B cell (primary cell): ENCODE measurements around the gene RCAN1.

Experiments
- EZH2 ChIP-seq: IDR thresholded peaks from 2 replicates; pipeline ENCODE4 v1.6.1; 2012; ENCODE audit warnings: borderline replicate concordance, low read depth, mild to moderate bottlenecking, moderate library complexity, low read length; ENCODE audit not compliant: insufficient read depth, poor library complexity, severe bottlenecking
- TF ChIP-seq, protein P1 (sequence below): fragments of 200-600 bp; IDR thresholded peaks from one replicate; pipeline ENCODE4 v1.8.0; 2022; ENCODE audit warnings: antibody characterized with exemption, mild to moderate bottlenecking

DNA sequence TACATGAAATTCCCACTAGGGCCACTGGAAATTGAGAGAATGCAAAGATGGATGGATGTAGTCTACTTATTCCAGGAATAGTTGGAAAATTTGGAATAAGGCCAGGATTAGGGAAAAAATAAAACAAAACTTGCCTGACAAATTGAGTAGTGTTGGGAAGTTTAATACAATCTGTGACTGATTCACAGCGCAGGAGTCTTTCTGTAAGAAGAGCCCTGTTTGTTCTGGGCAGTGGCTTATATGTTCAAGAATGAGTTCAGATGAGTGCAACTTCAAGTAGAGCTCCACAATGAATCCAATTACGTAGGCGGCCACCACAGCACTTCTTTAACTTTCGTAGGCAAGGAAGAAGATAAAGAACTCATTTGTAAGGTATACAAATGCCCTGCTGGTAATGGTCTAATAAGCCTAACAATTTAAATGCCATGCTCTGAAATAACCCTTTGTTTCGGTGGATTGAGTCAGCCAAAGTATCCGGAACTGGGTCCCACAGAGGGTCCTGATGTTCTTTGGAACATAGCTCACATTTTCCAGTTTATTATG, 55.8 kb downstream of the RCAN1 start:
- TF ChIP-seq, protein P1, sequence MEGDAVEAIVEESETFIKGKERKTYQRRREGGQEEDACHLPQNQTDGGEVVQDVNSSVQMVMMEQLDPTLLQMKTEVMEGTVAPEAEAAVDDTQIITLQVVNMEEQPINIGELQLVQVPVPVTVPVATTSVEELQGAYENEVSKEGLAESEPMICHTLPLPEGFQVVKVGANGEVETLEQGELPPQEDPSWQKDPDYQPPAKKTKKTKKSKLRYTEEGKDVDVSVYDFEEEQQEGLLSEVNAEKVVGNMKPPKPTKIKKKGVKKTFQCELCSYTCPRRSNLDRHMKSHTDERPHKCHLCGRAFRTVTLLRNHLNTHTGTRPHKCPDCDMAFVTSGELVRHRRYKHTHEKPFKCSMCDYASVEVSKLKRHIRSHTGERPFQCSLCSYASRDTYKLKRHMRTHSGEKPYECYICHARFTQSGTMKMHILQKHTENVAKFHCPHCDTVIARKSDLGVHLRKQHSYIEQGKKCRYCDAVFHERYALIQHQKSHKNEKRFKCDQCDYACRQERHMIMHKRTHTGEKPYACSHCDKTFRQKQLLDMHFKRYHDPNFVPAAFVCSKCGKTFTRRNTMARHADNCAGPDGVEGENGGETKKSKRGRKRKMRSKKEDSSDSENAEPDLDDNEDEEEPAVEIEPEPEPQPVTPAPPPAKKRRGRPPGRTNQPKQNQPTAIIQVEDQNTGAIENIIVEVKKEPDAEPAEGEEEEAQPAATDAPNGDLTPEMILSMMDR: no peak
- no peak for TF ChIP-seq EZH2
